Neuronal stem cell (in vitro differentiated cells): ENCODE data around the gene DCAF7.

Experiments used
- DNase-seq: peaks from one replicate; pipeline ENCODE4 v3.0.0-alpha.2; 2013; ENCODE audit warnings: low spot score
- H2AFZ ChIP-seq: one replicate; pipeline ENCODE4 v1.6.1; 2013; ENCODE audit warnings: mild to moderate bottlenecking, low read length, inconsistent platforms
- H2AK5ac ChIP-seq: 2 replicates; pipeline ENCODE4 v1.6.1; 2013; ENCODE audit warnings: low read depth, mild to moderate bottlenecking, inconsistent platforms, low read length, moderate library complexity, mixed read lengths
- H2BK120ac ChIP-seq: 2 replicates; pipeline ENCODE4 v1.6.1; 2013; ENCODE audit warnings: low read depth, mild to moderate bottlenecking, inconsistent platforms, low read length, moderate library complexity, mixed read lengths
- H2BK12ac ChIP-seq: one replicate; pipeline ENCODE4 v1.6.1; 2013; ENCODE audit warnings: low read length, inconsistent platforms
- H2BK15ac ChIP-seq: 2 replicates; pipeline ENCODE4 v1.6.1; 2013; ENCODE audit warnings: mild to moderate bottlenecking, low read length, inconsistent platforms, mixed read lengths
- H2BK5ac ChIP-seq: one replicate; pipeline ENCODE4 v1.6.1; 2013; ENCODE audit warnings: inconsistent platforms, mild to moderate bottlenecking, low read length, moderate library complexity
- H3K14ac ChIP-seq: one replicate; pipeline ENCODE4 v1.6.1; 2013; ENCODE audit warnings: low read length, inconsistent platforms
- H3K18ac ChIP-seq: 2 replicates; pipeline ENCODE4 v1.6.1; 2013; ENCODE audit warnings: low read length, inconsistent platforms
- H3K23ac ChIP-seq: 2 replicates; pipeline ENCODE4 v1.6.1; 2013; ENCODE audit warnings: low read depth, mild to moderate bottlenecking, mixed read lengths, low read length, inconsistent platforms; ENCODE audit not compliant: poor library complexity
- H3K27ac ChIP-seq: replicated peaks from 3 replicates; pipeline ENCODE4 v1.5.1; 2013; ENCODE audit warnings: low read length, inconsistent platforms
- H3K27me3 ChIP-seq, 3 experiments: 2 replicates each; pipeline ENCODE4 v1.6.1; 2013; ENCODE audit warnings: low read length in 3 of 3, mild to moderate bottlenecking in 2 of 3, inconsistent platforms in 1 of 3, low read depth in 1 of 3, mixed read lengths in 1 of 3, moderate library complexity in 1 of 3; ENCODE audit not compliant: control insufficient read depth in 3 of 3, insufficient read depth in 3 of 3
- H3K36me3 ChIP-seq, 2 donors: replicated peaks in 1 of 2; 2 replicates each; pipeline ENCODE4 v1.6.1; 2013; ENCODE audit warnings: low read length in 2 of 2; ENCODE audit not compliant: control insufficient read depth in 2 of 2, insufficient read depth in 2 of 2
- H3K4ac ChIP-seq: 2 replicates; pipeline ENCODE4 v1.6.1; 2013; ENCODE audit warnings: inconsistent platforms, mild to moderate bottlenecking, low read length, moderate library complexity
- H3K4me1 ChIP-seq, 2 donors: 1 replicate in 1 of 2; 2 replicates in 1 of 2; pipeline ENCODE4 v1.6.1; 2013; ENCODE audit warnings: low read length in 2 of 2, low read depth in 1 of 2; ENCODE audit not compliant: control insufficient read depth in 2 of 2, insufficient read depth in 1 of 2
- H3K4me2 ChIP-seq: one replicate; pipeline ENCODE4 v1.6.1; 2013; ENCODE audit warnings: mild to moderate bottlenecking, low read length, inconsistent platforms; ENCODE audit not compliant: insufficient read depth, poor library complexity, severe bottlenecking
- H3K4me3 ChIP-seq, 2 donors: 2 replicates each; pipeline ENCODE4 v1.5.1; 2013; ENCODE audit warnings: low read length in 2 of 2, mild to moderate bottlenecking in 2 of 2, inconsistent platforms in 1 of 2, moderate library complexity in 1 of 2
- H3K79me1 ChIP-seq: one replicate; pipeline ENCODE4 v1.6.1; 2013; ENCODE audit warnings: low read depth, mild to moderate bottlenecking, inconsistent platforms, low read length, moderate library complexity
- H3K9ac ChIP-seq: one replicate; pipeline ENCODE4 v1.6.1; 2013; ENCODE audit warnings: mild to moderate bottlenecking, low read depth, low read length, inconsistent platforms; ENCODE audit not compliant: poor library complexity
- H3K9me3 ChIP-seq, 2 donors: replicated peaks in 1 of 2; 2 replicates each; pipeline versions ENCODE3 to v1.6.1; 2013; ENCODE audit warnings: low read length in 2 of 2, mild to moderate bottlenecking in 2 of 2, inconsistent platforms in 1 of 2, low read depth in 1 of 2, mixed read lengths in 1 of 2, moderate library complexity in 1 of 2; ENCODE audit not compliant: control insufficient read depth in 2 of 2, insufficient read depth in 1 of 2
- H4K8ac ChIP-seq: one replicate; pipeline ENCODE4 v1.6.1; 2013; ENCODE audit warnings: low read depth, mild to moderate bottlenecking, inconsistent platforms, low read length, moderate library complexity
- H4K91ac ChIP-seq: one replicate; pipeline ENCODE4 v1.6.1; 2013; ENCODE audit warnings: low read length, low read depth, mild to moderate bottlenecking, inconsistent platforms; ENCODE audit not compliant: poor library complexity
- WGBS, 2 donors: extraction: QIAGEN DNeasy Blood & Tissue Kit; methylation state at CpG; one replicate each; pipeline ENCODE4 v1.1.7; 2013; ENCODE audit warnings: missing lambda C conversion rate in 2 of 2, mixed read lengths in 1 of 2; ENCODE audit not compliant: insufficient read length in 2 of 2, insufficient replicate concordance in 1 of 2; ENCODE audit errors: extremely low coverage in 2 of 2; 5-methylcytosine and 5-hydroxymethylcytosine counted together

Gene DCAF7

DNA sequence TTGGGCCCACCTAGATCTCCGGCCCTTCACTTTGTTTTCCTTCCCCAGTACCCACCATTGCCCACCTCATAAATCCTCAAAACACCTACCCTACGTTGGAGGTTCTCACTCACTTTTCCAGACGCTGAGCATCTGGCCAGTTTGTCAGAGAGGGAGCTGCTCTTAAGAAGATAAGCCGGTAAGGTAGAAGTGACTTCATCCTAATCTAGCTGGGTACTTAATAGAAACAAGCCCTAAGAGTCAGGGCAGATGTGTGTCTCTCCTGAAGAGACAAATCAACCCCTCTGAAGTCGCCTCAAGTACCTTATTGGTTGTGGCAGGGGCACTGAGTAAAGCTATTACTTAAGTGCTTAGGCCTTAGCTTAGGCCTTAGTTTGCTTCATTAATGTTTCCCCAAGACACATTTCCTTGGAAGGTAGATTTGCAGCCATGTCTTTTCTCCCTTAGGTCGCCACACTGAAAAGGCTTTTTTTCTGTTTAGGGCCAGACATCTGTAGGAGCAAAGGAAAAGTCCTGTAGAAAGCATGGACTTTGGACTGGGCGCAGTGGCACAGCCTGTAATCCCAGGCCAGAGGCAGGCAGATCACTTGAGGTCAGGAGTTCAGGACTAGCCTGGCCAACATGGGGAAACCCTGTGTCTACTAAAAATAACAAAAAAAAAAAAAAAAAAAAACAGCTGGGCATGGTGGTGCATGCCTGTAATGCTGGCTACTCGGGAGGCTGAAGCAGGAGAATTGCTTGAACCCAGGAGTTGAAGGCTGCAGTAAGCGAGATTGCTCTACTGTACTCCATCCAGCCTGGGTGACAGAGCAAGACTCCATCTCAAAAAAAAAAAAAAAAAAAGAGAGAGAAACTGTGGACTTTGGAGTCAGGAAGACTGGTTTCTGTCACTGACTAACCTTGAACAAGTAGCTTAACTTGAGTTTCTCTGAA lies 51.4 kb downstream of the DCAF7 start:
- no peak overlapping the region for H4K91ac ChIP-seq
- WGBS, 2 donors: no CpG with 5 or more reads among the region's 9 CpGs
- no peak for DNase-seq
- H2BK120ac ChIP-seq: no peak overlapping the region
- no peak overlapping the region for H3K14ac ChIP-seq
- H3K27me3 ChIP-seq: no peaks in the 10 kb centered on the region
- no peak overlapping the region for H2BK5ac ChIP-seq
- H2AK5ac ChIP-seq: no peak overlapping the region
- H3K4me1 ChIP-seq: peaks cover 4 to 6% of the 10 kb centered on the region in 2 donors
- no peak overlapping the region for H3K18ac ChIP-seq
- no peak overlapping the region for H3K27ac ChIP-seq
- peaks cover 16 to 29% of the 10 kb centered on the region in 2 donors for H3K36me3 ChIP-seq
- H3K4ac ChIP-seq: no peak overlapping the region
- H3K4me3 ChIP-seq: peak overlapping the region; percentile 93 to 97
- no peak overlapping the region for H3K23ac ChIP-seq
- no peak overlapping the region for H2BK12ac ChIP-seq
- peak overlapping the region; percentile 91 for H2AFZ ChIP-seq
- H4K8ac ChIP-seq: no peak overlapping the region
- no peaks in the 10 kb centered on the region for H3K9me3 ChIP-seq
- peaks cover 4% of the 10 kb centered on the region for H3K79me1 ChIP-seq
- H3K9ac ChIP-seq: peak overlapping the region; percentile 95
- H2BK15ac ChIP-seq: no peak overlapping the region
- H3K4me2 ChIP-seq: peak overlapping the region; percentile 79

- no peak overlapping the region for H4K8ac ChIP-seq
- no peak overlapping the region for H2AFZ ChIP-seq
- H2BK15ac ChIP-seq: no peak overlapping the region
- H3K4me2 ChIP-seq: no peak overlapping the region
- H2BK12ac ChIP-seq: no peak overlapping the region
- H4K91ac ChIP-seq: no peak overlapping the region
- no peak overlapping the region for H3K23ac ChIP-seq
- DNase-seq: no peak
- H3K36me3 ChIP-seq: peaks cover 20 to 53% of the 10 kb centered on the region in 2 donors
- H3K27me3 ChIP-seq: no peaks in the 10 kb centered on the region
- no peak overlapping the region for H3K9ac ChIP-seq
- H3K14ac ChIP-seq: no peak overlapping the region
- no peak overlapping the region for H3K18ac ChIP-seq
- no peaks in the 10 kb centered on the region for H3K79me1 ChIP-seq
- no peak overlapping the region for H2BK5ac ChIP-seq
- no peaks in the 10 kb centered on the region for H3K9me3 ChIP-seq
- no peak overlapping the region for H2BK120ac ChIP-seq
- H2AK5ac ChIP-seq: no peak overlapping the region
- no peak overlapping the region for H3K4me3 ChIP-seq
- WGBS, 2 donors: no CpG with 5 or more reads among the region's 6 CpGs
- no peak overlapping the region for H3K4ac ChIP-seq
- H3K4me1 ChIP-seq: no peaks in the 10 kb centered on the region
- H3K27ac ChIP-seq: no peak overlapping the region
Observed at GRCh38 chr17:63609816-63610573, 59.7 kb downstream of the DCAF7 start.

- Histone ChIP-seq H2AK5ac (no peak overlapping the region), H3K18ac (no peak overlapping the region), H2AFZ (no peak overlapping the region), H3K9me3 (no peaks in the 10 kb centered on the region), H3K27me3 (no peaks in the 10 kb centered on the region), H3K79me1 (no peaks in the 10 kb centered on the region), H3K36me3 (peaks cover 11 to 45% of the 10 kb centered on the region in 2 donors), H2BK120ac (no peak overlapping the region), H4K91ac (no peak overlapping the region), H2BK15ac (no peak overlapping the region), H4K8ac (no peak overlapping the region), H2BK12ac (no peak overlapping the region), H3K4me3 (no peak overlapping the region), H2BK5ac (no peak overlapping the region), H3K4me2 (no peak overlapping the region), H3K27ac (no peak overlapping the region), H3K23ac (no peak overlapping the region), H3K14ac (no peak overlapping the region), H3K4me1 (no peaks in the 10 kb centered on the region), H3K9ac (no peak overlapping the region), H3K4ac (no peak overlapping the region)
- WGBS, 2 donors: no CpG with 5 or more reads among the region's 10 CpGs
- DNase-seq: no peak
Observed at GRCh38 chr17:63610854-63611253, 60.6 kb downstream of the DCAF7 start.

GRCh38 chr17:63611354-63611753 lies 61.1 kb downstream of the DCAF7 start:
- H3K18ac ChIP-seq: no peak overlapping the region
- H3K23ac ChIP-seq: no peak overlapping the region
- no peak overlapping the region for H2BK12ac ChIP-seq
- no peak overlapping the region for H3K14ac ChIP-seq
- no peak overlapping the region for H3K4me2 ChIP-seq
- no peak overlapping the region for H2BK15ac ChIP-seq
- H4K91ac ChIP-seq: no peak overlapping the region
- no peak overlapping the region for H3K9ac ChIP-seq
- H2AFZ ChIP-seq: no peak overlapping the region
- no peaks in the 10 kb centered on the region for H3K27me3 ChIP-seq
- H2BK120ac ChIP-seq: no peak overlapping the region
- no peak overlapping the region for H2AK5ac ChIP-seq
- H4K8ac ChIP-seq: no peak overlapping the region
- H3K9me3 ChIP-seq: no peaks in the 10 kb centered on the region
- no peak overlapping the region for H3K4ac ChIP-seq
- H3K27ac ChIP-seq: no peak overlapping the region
- no peak overlapping the region for H2BK5ac ChIP-seq
- no peak for DNase-seq
- peaks cover 9 to 40% of the 10 kb centered on the region in 2 donors for H3K36me3 ChIP-seq
- no CpG with 5 or more reads among the region's 3 CpGs for WGBS, 2 donors
- H3K4me1 ChIP-seq: no peaks in the 10 kb centered on the region
- H3K4me3 ChIP-seq: no peak overlapping the region
- no peaks in the 10 kb centered on the region for H3K79me1 ChIP-seq
